Measurements from ENCODE around the gene RETSAT. TPM values are rescaled to one million over a fixed set of nuclear protein-coding genes. Genes with fewer than 3 reads are reported as not detected.
"Not testable (repeated sequence)": the region's sequence is repeated elsewhere in the genome, so short reads cannot be mapped to it uniquely, and the experiment has no call there.

The RETSAT gene
- total and polyA plus RNA-seq, 8 donors, result 24.5 to 68.1 (median 29.5) TPM

- Histone ChIP-seq H3K4me3 (peak overlapping the region; percentile 86 to 91), H3K36me3 (peaks cover 0 to 52% of the 10 kb centered on the region in 2 donors), H3K4me1 (peaks cover 9 to 61% of the 10 kb centered on the region in 2 donors), H3K27me3 (no peaks in the 10 kb centered on the region), H3K9me3 (no peaks in the 10 kb centered on the region), H3K27ac (no peak overlapping the region)
- DNase-seq (no peak), ATAC-seq (no peak)
- intact Hi-C loops (cut with DNase I), result no loop called here
- TF ChIP-seq CTCF (IDR thresholded peaks at IDR 0.05), result no peak
These were observed 1.2 kb upstream of the RETSAT start for GRCh38 chr2:85355521-85355920.

- intact Hi-C loops (cut with DNase I), result no loop called here
- DNase-seq (no peak), ATAC-seq (no peak)
- H3K4me3 ChIP-seq, result peak overlapping the region; percentile 86 to 91
- peaks cover 9 to 61% of the 10 kb centered on the region in 2 donors for H3K4me1 ChIP-seq
- TF ChIP-seq CTCF (IDR thresholded peaks at IDR 0.05), result no peak
- H3K27ac ChIP-seq, result peak overlapping the region; percentile 76 to 90
- no peaks in the 10 kb centered on the region for H3K27me3 ChIP-seq
- H3K9me3 ChIP-seq, result no peaks in the 10 kb centered on the region
- peaks cover 0 to 54% of the 10 kb centered on the region in 2 donors for H3K36me3 ChIP-seq
These were observed 714 bp upstream of the RETSAT start for GRCh38 chr2:85355073-85355410.

- ATAC-seq, result peak; percentile 62
- H3K27ac ChIP-seq, result peak overlapping the region; percentile 86 to 90
- no peaks in the 10 kb centered on the region for H3K9me3 ChIP-seq
- intact Hi-C loops (cut with DNase I), result no loop called here
- peaks cover 9 to 60% of the 10 kb centered on the region in 2 donors for H3K4me1 ChIP-seq
- H3K4me3 ChIP-seq, result peak overlapping the region; percentile 86 to 91
- H3K27me3 ChIP-seq, result no peaks in the 10 kb centered on the region
- no peak for TF ChIP-seq CTCF (IDR thresholded peaks at IDR 0.05)
- peaks cover 0 to 53% of the 10 kb centered on the region in 2 donors for H3K36me3 ChIP-seq
- DNase-seq, result peak in 2 of 4 donors; percentile 7 to 44
These were observed 447 bp downstream of the RETSAT start for GRCh38 chr2:85353876-85354285.

GRCh38 chr2:85347599-85347998 is 6.7 kb downstream of the RETSAT start:
- Histone ChIP-seq H3K9me3 (no peaks in the 10 kb centered on the region), H3K27ac (no peak overlapping the region), H3K4me1 (peaks cover 4 to 7% of the 10 kb centered on the region in 2 donors), H3K27me3 (no peaks in the 10 kb centered on the region), H3K4me3 (no peak overlapping the region), H3K36me3 (peaks cover 0 to 89% of the 10 kb centered on the region in 2 donors)
- no peak for TF ChIP-seq CTCF (IDR thresholded peaks at IDR 0.05)
- DNase-seq, result no peak
- intact Hi-C loops (cut with DNase I), result no loop called here
- no peak for ATAC-seq

DNA sequence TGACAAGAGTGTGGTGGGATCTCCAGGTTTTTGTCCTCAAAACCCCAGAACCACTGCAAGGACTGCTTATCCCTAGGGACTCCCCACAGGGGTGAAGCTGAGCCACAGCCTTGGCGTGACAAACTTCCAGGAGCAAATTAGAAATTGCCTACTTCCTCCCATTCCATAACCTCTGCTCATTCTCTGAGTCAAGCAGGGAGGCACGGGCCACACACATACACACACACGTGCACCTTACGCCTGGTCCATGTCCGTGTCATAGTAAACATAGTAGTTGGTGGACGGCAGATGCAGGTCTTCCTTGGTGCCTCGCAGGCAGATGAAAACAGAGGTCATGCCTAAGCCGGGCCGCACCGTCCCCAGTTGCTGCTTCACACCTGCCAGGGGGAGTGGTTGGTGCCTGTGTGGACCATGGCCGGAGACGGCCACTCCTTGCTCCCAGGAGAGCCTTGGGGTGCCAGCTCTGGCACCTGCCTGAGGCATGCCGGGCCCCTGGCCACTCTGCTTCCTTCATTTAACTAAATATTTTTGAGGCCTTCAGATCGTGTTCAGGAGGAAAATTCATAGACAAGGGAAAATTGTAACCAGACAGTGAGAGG is 9.9 kb downstream of the RETSAT start:
- TF ChIP-seq CTCF (IDR thresholded peaks at IDR 0.05), result no peak
- intact Hi-C loops (cut with DNase I), result no loop called here
- H3K4me3 ChIP-seq, result no peak overlapping the region
- peaks cover 0 to 72% of the 10 kb centered on the region in 2 donors for H3K36me3 ChIP-seq
- ATAC-seq (no peak), DNase-seq (no peak)
- H3K4me1 ChIP-seq, result no peaks in the 10 kb centered on the region
- no peaks in the 10 kb centered on the region for H3K27me3 ChIP-seq
- H3K27ac ChIP-seq, result no peak overlapping the region
- no peaks in the 10 kb centered on the region for H3K9me3 ChIP-seq

DNA sequence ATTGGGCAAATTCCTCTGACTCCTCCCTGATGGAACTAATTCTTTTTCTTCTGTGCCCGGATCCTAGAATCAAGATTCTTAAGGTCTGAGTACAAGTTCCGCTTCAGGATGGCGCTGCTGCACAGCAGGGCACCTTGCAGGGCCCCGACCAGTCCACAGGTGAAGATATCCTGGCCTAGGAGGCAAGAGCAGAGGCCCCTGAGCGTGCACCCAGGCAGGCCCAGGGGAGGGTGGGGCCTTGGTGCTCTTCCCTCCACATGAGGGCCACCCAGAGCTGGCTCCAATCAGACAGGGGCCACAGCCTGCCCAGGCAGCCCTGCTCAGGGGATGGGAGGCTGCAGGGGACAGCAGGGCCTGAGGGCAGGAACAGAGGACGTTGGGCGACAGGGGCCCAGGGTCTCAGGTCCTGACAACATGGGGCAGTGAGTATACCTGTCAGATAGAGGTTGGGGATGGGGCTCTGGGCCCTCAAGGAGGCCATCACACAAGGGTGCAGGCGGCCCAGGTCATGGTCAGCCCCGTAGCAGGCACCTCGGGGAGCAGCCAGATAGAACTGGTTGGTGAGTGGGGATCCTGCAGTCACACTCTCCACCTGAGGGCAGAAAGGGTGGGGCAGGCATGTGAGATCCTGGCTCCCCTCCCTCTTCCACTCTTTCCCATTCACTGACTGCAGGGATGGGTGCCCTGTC is 11.0 kb downstream of the RETSAT start:
- ATAC-seq; H3K4me1 ChIP-seq; intact Hi-C loops (cut with DNase I); H3K27ac ChIP-seq; H3K4me3 ChIP-seq; DNase-seq; H3K9me3 ChIP-seq; H3K27me3 ChIP-seq: not testable (repeated sequence)
- peaks cover 0 to 62% of the 10 kb centered on the region in 2 donors for H3K36me3 ChIP-seq

Measured in left lung (tissue), 10 donors.